ENCODE results near the gene METTL15.

DNA sequence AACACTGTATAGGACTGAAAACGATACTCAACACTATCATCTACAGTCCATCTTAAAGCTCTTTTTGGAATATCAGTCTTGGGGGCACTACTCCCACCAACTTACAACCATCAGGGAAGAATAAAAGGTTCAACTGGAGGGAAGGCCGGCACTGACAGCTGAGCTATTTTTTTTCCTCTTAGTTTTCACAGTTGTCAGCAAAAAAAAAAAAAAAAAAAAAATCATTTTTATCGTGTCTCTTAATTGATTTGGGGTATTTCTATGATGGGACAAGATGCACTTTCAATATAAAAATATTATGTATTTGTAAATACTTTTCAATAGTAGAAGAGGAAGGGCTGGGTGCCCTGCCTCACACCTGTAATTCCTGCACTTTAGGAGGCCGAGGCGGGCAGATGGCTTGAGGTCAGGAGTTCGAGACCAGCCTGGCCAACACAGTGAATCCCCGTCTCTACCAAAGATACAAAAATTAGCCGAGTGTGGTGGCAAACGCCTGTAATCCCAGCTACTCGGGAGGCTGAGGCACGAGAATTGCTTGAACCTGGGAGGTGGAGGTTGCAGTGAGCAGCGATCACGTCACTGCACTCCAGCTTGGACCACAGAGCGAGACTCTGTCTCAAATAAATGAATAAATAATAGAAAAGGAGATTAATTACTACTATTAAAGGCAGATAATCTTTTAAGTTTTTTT, 1.7 kb upstream of the METTL15 start:
- TF ChIP-seq, protein P1, sequence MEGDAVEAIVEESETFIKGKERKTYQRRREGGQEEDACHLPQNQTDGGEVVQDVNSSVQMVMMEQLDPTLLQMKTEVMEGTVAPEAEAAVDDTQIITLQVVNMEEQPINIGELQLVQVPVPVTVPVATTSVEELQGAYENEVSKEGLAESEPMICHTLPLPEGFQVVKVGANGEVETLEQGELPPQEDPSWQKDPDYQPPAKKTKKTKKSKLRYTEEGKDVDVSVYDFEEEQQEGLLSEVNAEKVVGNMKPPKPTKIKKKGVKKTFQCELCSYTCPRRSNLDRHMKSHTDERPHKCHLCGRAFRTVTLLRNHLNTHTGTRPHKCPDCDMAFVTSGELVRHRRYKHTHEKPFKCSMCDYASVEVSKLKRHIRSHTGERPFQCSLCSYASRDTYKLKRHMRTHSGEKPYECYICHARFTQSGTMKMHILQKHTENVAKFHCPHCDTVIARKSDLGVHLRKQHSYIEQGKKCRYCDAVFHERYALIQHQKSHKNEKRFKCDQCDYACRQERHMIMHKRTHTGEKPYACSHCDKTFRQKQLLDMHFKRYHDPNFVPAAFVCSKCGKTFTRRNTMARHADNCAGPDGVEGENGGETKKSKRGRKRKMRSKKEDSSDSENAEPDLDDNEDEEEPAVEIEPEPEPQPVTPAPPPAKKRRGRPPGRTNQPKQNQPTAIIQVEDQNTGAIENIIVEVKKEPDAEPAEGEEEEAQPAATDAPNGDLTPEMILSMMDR (IDR thresholded peaks at IDR 0.05) = no peak
- no peak for TF ChIP-seq POLR2A (IDR thresholded peaks at IDR 0.05)
- TF ChIP-seq POLR2AphosphoS5 (IDR thresholded peaks at IDR 0.05; ENCODE audit: insufficient read depth in 1 of 2, low read depth in 1 of 2) = no peak

Data from vagina (tissue), 2 donors.